ENCODE data around the gene ACSL4.
"Not testable (repeated sequence)": the region's sequence is repeated elsewhere in the genome, so short reads cannot be mapped to it uniquely, and the experiment has no call there.

Gene ACSL4

GRCh38 chrX:109660435-109661143 is 72.5 kb downstream of the ACSL4 start:
- FAIRE-seq = peak; percentile 89

GRCh38 chrX:109658391-109658790 is 74.7 kb downstream of the ACSL4 start:
- no peak for FAIRE-seq

DNA sequence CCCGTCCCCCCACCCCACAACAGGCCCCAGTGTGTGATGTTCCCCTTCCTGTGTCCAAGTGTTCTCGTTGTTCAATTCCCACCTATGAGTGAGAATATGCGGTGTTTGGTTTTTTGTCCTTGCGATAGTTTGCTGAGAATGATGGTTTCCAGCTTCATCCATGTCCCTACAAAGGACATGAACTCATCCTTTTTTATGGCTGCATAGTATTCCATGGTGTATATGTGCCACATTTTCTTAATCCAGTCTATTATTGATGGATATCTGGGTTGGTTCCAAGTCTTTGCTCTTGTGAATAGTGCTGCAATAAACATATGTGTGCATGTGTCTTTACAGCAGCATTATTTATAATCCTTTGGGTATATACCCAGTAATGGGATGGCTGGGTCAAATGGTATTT is 75.7 kb downstream of the ACSL4 start:
- FAIRE-seq = not testable (repeated sequence)

DNA sequence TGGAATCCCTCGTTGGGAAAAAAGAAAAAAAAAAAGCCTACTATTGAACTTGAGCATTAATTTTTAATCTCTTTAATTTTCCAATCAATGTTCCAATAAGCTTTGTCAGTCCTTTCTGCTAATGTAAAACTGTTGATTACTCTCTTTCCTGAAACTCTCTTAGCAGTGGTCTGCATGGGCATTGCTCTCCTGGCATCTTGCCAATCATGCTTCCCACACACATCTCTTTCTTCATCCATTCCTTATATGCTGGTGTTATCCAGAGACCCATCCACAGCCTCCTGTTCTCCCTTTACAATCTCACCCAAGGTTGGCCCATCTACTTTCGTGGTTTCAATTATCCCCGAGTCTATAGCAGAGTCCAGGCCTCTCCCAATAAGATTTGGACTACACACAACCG is 76.3 kb downstream of the ACSL4 start:
- no peak for FAIRE-seq

- no peak for FAIRE-seq
These were observed 77.4 kb downstream of the ACSL4 start for GRCh38 chrX:109655502-109656201.

- FAIRE-seq = no peak
These were observed 78.4 kb downstream of the ACSL4 start for GRCh38 chrX:109654516-109655109.

DNA sequence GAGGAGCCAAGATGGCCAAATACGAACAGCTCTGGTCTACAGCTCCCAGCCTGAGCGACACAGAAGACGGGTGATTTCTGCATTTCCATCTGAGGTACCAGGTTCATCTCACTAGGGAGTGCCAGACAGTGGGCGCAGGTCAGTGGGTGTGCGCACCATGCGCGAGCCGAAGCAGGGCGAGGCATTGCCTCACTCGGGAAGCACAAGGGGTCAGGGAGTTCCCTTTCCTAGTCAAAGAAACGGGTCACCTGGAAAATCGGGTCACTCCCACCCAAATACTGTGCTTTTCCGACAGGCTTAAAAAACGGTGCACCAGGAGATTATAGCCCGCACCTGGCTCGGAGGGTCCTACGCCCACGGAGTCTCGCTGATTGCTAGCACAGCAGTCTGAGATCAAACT is 88.4 kb downstream of the ACSL4 start:
- FAIRE-seq = not testable (repeated sequence)

DNA sequence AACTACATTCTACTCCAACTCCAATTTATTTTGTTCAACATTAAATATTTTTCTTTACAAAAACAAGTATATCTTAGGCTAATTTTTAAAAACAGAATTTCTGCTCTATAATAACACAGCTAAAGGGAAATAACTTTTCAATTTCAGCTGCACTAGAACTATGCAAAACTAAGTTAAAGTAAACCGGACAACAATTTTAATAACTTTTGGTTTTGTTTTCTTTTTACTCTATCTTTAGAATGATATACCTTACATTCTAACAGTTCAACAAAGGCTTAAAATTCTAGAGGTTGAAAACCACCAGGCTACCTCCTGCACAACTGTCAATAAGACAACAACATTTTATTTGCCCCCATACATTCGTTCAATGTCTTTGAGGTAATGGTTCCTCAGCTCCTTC is 89.4 kb downstream of the ACSL4 start:
- FAIRE-seq = peak; percentile 65

DNA sequence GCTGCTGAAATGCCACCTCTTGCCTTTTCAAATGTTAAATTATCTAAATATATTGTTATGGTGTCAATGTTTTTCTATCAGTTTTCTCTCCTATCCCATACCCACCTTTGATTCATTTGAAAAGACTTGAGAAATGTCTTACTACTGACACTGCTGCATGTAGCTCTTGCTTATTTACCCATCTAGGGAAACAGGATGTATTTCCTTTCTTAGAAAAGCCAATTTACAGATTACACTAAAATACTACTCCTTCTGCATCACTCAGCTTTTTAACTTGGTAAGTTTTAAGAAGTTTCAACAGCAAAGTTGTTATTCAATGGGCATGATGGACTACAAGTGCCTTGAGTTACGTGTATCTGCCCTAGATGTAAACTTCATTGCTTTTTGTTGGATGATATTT is 94.9 kb downstream of the ACSL4 start:
- no peak for FAIRE-seq

- not testable (repeated sequence) for FAIRE-seq
These were observed 95.6 kb downstream of the ACSL4 start for GRCh38 chrX:109637477-109637876.

- no peak for FAIRE-seq
These were observed 97.9 kb downstream of the ACSL4 start for GRCh38 chrX:109635146-109635545.

DNA sequence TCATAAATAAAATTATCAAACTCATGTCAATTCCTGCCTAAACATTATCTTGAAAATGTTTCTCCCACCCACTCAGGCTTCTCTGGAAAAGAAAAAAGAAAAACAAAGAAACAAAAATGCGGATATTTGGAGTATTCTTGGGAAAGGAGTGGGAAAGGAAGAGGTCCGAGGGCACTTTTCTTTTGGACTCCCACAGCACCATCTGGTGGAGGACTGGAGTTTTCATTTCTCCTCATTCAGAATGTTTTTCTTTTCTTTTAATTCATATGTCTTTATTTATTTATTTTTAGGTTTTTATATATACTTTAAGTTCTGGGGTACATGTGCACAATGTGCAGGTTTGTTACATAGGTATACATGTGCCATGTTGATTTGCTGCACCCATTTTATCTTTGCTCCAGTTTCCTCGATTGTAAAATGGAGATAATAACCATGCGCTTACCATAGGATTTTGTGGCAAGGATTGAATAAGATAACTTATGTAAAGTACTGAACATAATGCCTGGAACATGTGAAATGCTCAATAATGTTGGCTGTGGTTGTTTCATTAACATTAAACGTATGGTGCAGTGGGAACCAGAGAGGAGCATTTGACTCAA is 100.1 kb downstream of the ACSL4 start:
- no peak for FAIRE-seq

DNA sequence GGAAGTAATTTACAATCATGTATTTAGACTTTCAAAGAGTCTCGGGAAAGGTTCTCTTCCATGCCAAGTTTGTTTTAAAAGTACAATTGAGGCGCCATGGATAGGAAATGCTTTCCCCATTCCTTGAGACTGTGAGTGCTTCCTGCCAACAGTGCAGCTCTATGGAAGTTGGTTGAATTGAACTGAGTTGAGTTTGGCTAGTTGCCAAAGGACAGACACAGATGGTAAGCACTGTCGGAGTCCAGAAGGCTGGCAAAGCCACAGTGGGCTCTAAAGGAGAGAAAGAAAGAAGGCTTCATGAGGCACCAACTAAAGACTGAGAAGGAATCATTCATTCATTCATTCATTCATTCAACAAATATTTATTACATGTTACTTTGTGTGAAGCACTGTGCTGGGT is 103.7 kb downstream of the ACSL4 start:
- no peak for FAIRE-seq

- FAIRE-seq = no peak
These were observed 106.4 kb downstream of the ACSL4 start for GRCh38 chrX:109626637-109627036.

DNA sequence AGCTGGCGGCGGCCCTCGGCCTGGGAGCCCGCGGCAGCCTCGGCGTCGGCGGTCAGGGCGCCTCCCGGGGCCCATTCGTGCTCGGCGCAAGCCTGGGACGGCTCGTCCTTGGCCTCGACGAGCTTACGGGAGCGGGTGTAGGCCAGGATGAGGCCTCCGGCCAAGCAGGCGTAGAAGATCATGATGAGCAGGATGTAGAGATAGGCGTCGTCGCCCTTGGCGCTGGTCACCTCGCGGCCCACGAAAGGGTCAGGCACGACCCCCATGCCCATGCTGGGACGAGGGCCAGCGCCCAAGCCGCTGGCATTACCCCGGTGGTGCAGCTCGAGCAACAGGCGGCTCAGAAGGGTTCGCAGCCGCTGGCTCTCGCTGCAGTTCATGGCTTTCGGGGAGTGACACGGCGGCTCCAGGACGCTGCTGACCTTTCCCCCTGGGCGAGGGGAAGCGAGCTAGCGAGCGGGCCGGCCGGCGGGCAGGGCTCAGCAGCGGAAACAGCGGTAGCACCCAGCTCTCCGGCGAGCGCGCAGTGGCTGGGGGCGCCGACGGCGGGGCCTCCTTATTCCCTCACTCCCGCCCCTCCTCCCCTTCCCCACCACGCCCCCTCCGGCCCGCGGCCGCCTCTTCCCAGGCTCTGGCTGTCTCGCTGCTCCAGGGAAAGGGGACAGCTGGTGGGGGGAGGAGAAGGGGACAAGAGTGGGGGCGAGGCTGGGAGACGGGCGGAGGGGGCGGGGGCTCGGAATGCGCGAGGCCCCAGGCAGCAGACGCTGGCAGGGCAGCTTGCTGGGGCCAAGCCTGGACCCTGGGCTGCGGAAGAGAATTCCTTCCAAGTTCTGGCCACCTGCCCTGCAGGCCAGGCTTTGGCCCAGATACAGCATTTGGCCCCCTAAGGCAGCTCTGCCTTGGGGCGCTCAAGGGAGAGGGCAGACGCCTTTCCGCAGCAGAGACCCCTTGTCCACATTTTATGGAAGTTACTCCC is 108.1 kb downstream of the ACSL4 start, which contains the start of gene KCNE5:
KCNE5 (minus strand) TSS at position 532 of the 976 bp plus-strand sequence; CDS start at position 380, 152 bp downstream.
- FAIRE-seq = no peak

GRCh38 chrX:109623997-109624396 is 109.1 kb downstream of the ACSL4 start:
- no peak for FAIRE-seq

DNA sequence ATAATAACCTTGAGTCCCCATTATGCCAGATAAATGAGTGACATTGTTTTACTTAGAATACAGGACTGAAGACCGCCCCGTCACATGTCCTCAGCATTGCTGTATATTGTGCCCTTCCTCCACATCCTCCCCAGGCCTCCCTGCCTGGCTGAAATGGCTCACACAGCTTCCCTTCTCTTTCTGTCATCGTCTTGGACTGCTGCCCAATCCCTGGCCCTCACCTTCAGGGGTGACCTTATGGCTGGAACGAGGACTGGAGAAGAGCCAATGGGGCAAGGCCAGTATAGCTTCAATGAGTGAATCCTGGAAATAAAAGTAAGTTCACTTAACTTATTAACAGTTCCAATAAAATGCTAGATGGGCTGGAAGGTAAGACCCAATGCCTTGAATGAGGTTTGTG is 110.8 kb downstream of the ACSL4 start:
- FAIRE-seq = no peak

- no peak for FAIRE-seq
These were observed 113.3 kb downstream of the ACSL4 start for GRCh38 chrX:109619771-109620170.

GRCh38 chrX:109614951-109615350 is 118.1 kb downstream of the ACSL4 start:
- no peak for FAIRE-seq

DNA sequence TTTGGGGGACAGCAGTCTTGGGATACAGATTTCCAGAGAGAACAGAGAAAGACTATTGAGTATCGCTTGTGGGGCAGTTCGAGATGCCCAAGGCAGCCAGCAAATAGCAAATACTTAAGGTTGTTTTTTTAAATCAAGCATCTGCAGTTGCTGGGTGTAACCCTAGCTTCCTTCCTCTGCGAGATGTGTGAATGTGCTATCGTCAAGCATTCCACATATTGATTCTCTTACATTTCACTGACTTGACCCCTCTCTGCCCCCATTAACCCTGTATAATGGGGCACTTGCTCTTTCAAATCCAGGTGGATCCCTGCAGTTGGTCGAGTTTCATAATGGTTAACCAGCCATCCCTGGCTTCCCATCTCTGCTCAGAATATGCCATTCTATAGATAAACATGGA is 131.6 kb downstream of the ACSL4 start:
- FAIRE-seq = no peak

DNA sequence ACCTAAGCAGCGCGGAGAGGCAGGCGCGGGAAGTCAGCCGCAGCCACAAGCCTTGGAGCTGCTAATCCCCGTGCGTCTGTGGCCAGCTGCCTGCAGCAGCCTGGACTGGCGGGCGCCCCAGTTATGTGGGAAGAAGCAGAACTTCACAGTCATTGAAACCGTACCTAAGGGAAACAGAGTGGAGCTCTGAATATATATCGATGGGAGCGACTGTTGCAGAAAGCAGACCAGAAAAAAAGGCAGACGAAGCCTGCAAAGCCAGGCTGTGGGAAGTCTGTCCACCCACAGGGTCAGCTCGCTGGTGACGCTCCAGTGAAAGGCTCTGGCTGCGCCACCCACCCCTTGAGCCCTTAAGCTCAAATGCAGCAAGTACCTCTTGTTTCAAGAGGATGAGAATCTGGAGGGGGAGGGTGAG is 132.8 kb downstream of the ACSL4 start:
- FAIRE-seq = no peak

DNA sequence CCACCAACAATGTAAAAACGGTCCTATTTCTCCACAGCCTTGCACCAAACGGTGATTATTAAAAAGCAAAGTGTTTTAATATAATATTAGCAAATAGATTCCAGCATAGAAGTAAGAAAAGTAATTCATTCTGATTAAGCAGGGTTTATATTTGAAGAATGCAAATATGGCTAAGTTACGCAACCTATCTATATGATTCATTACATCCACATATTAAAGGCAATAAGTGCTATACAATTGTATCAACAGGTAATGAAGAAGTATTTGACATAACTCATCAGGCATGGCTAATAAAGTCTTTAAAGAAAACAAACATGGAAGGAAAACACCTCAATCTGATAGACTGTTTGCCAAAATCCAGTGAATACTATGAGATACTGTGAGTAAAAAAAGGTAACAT is 137.0 kb downstream of the ACSL4 start:
- FAIRE-seq = no peak
